Measurements from ENCODE around the gene TASOR.
"Not testable (repeated sequence)": the region's sequence is repeated elsewhere in the genome, so short reads cannot be mapped to it uniquely, and the experiment has no call there.

TASOR gene

GRCh38 chr3:56683122-56683817 lies at the start of gene TASOR:
Gene TASOR, minus strand, starts transcription at chr3:56683265. Its CDS starts 259 bp downstream, at chr3:56683006.
- DNase-seq: peak; percentile 49

- DNase-seq: no peak
Observed at GRCh38 chr3:56732109-56732508, 49.0 kb upstream of the TASOR start.

- no peak for DNase-seq
Observed at GRCh38 chr3:56725175-56725574, 42.1 kb upstream of the TASOR start.

GRCh38 chr3:56724676-56725075 lies 41.6 kb upstream of the TASOR start:
- DNase-seq: no peak

- no peak for DNase-seq
Observed at GRCh38 chr3:56720849-56721248, 37.8 kb upstream of the TASOR start.

- not testable (repeated sequence) for DNase-seq
Observed at GRCh38 chr3:56718809-56719208, 35.7 kb upstream of the TASOR start.

GRCh38 chr3:56711344-56711743 lies 28.3 kb upstream of the TASOR start:
- DNase-seq: no peak

- DNase-seq: not testable (repeated sequence)
Observed at GRCh38 chr3:56707412-56707811, 24.3 kb upstream of the TASOR start.

- no peak for DNase-seq
Observed at GRCh38 chr3:56706629-56707028, 23.6 kb upstream of the TASOR start.

GRCh38 chr3:56704706-56705105 lies 21.6 kb upstream of the TASOR start:
- DNase-seq: no peak

- DNase-seq: peak; percentile 2
Observed at GRCh38 chr3:56702490-56703315, 19.6 kb upstream of the TASOR start.

- DNase-seq: no peak
Observed at GRCh38 chr3:56700151-56700550, 17.1 kb upstream of the TASOR start.

- DNase-seq: no peak
Observed at GRCh38 chr3:56694867-56695683, 12.0 kb upstream of the TASOR start.

GRCh38 chr3:56693750-56694149 lies 10.7 kb upstream of the TASOR start:
- no peak for DNase-seq

GRCh38 chr3:56692520-56693433 lies 9.7 kb upstream of the TASOR start:
- DNase-seq: not testable (repeated sequence)

GRCh38 chr3:56692001-56692365 lies 8.9 kb upstream of the TASOR start:
- not testable (repeated sequence) for DNase-seq

GRCh38 chr3:56691165-56692000 lies 8.3 kb upstream of the TASOR start:
- no peak for DNase-seq

- no peak for DNase-seq
Observed at GRCh38 chr3:56689303-56689702, 6.2 kb upstream of the TASOR start.

- DNase-seq: no peak
Observed at GRCh38 chr3:56688191-56688590, 5.1 kb upstream of the TASOR start.

GRCh38 chr3:56684029-56684428 lies 964 bp upstream of the TASOR start:
- DNase-seq: no peak

GRCh38 chr3:56682462-56683121 lies 473 bp downstream of the TASOR start:
- DNase-seq: peak; percentile 9
